ENCODE results near the gene BASP1.

BASP1 gene

GRCh38 chr5:17230808-17231525, 13.5 kb downstream of the BASP1 start:
- no peak overlapping the region for H3K9ac ChIP-seq (ENCODE audit: low read depth in 1 of 2, low read length in 2 of 2)
- no peaks in the 10 kb centered on the region for H3K4me1 ChIP-seq (ENCODE audit: control insufficient read depth in 2 of 2, insufficient read depth in 2 of 2, low read length in 2 of 2)
- H3K36me3 ChIP-seq (ENCODE audit: control insufficient read depth in 2 of 2, insufficient read depth in 2 of 2, low read length in 2 of 2): no peaks in the 10 kb centered on the region
- no peak overlapping the region for H3K27ac ChIP-seq (ENCODE audit: low read depth in 2 of 2, low read length in 2 of 2)
- no peaks in the 10 kb centered on the region for H3K9me3 ChIP-seq (ENCODE audit: control insufficient read depth in 2 of 2, low read length in 2 of 2)
- no peak overlapping the region for H3K4me3 ChIP-seq (ENCODE audit: low read length in 2 of 2)
- H3K27me3 ChIP-seq (ENCODE audit: control insufficient read depth in 2 of 2, insufficient read depth in 2 of 2, low read length in 2 of 2): no peaks in the 10 kb centered on the region

GRCh38 chr5:17232405-17232804, 15.0 kb downstream of the BASP1 start:
- Histone ChIP-seq H3K27ac (ENCODE audit: low read depth in 2 of 2, low read length in 2 of 2) (no peak overlapping the region), H3K9me3 (ENCODE audit: control insufficient read depth in 2 of 2, low read length in 2 of 2) (no peaks in the 10 kb centered on the region), H3K9ac (ENCODE audit: low read depth in 1 of 2, low read length in 2 of 2) (no peak overlapping the region), H3K4me3 (ENCODE audit: low read length in 2 of 2) (no peak overlapping the region), H3K4me1 (ENCODE audit: control insufficient read depth in 2 of 2, insufficient read depth in 2 of 2, low read length in 2 of 2) (no peaks in the 10 kb centered on the region), H3K36me3 (ENCODE audit: control insufficient read depth in 2 of 2, insufficient read depth in 2 of 2, low read length in 2 of 2) (no peaks in the 10 kb centered on the region), H3K27me3 (ENCODE audit: control insufficient read depth in 2 of 2, insufficient read depth in 2 of 2, low read length in 2 of 2) (no peaks in the 10 kb centered on the region)

- no peaks in the 10 kb centered on the region for H3K36me3 ChIP-seq (ENCODE audit: control insufficient read depth in 2 of 2, insufficient read depth in 2 of 2, low read length in 2 of 2)
Observed at GRCh38 chr5:17233488-17233887, 16.1 kb downstream of the BASP1 start.

GRCh38 chr5:17234374-17234773, 16.9 kb downstream of the BASP1 start:
- H3K27ac ChIP-seq (ENCODE audit: low read depth in 2 of 2, low read length in 2 of 2): no peak overlapping the region
- no peak overlapping the region for H3K4me3 ChIP-seq (ENCODE audit: low read length in 2 of 2)
- no peak overlapping the region for H3K9ac ChIP-seq (ENCODE audit: low read depth in 1 of 2, low read length in 2 of 2)
- no peaks in the 10 kb centered on the region for H3K4me1 ChIP-seq (ENCODE audit: control insufficient read depth in 2 of 2, insufficient read depth in 2 of 2, low read length in 2 of 2)
- H3K36me3 ChIP-seq (ENCODE audit: control insufficient read depth in 2 of 2, insufficient read depth in 2 of 2, low read length in 2 of 2): no peaks in the 10 kb centered on the region
- H3K9me3 ChIP-seq (ENCODE audit: control insufficient read depth in 2 of 2, low read length in 2 of 2): no peaks in the 10 kb centered on the region
- no peaks in the 10 kb centered on the region for H3K27me3 ChIP-seq (ENCODE audit: control insufficient read depth in 2 of 2, insufficient read depth in 2 of 2, low read length in 2 of 2)

More at GRCh38 chr5:17233488-17233887, 16.1 kb downstream of the BASP1 start:
- Histone ChIP-seq H3K4me1 (ENCODE audit: control insufficient read depth in 2 of 2, insufficient read depth in 2 of 2, low read length in 2 of 2) (no peaks in the 10 kb centered on the region), H3K27ac (ENCODE audit: low read depth in 2 of 2, low read length in 2 of 2) (no peak overlapping the region), H3K9me3 (ENCODE audit: control insufficient read depth in 2 of 2, low read length in 2 of 2) (no peaks in the 10 kb centered on the region), H3K27me3 (ENCODE audit: control insufficient read depth in 2 of 2, insufficient read depth in 2 of 2, low read length in 2 of 2) (no peaks in the 10 kb centered on the region), H3K9ac (ENCODE audit: low read depth in 1 of 2, low read length in 2 of 2) (no peak overlapping the region), H3K4me3 (ENCODE audit: low read length in 2 of 2) (no peak overlapping the region)

- Histone ChIP-seq H3K4me3 (ENCODE audit: low read length in 2 of 2) (no peak overlapping the region), H3K4me1 (ENCODE audit: control insufficient read depth in 2 of 2, insufficient read depth in 2 of 2, low read length in 2 of 2) (no peaks in the 10 kb centered on the region), H3K27me3 (ENCODE audit: control insufficient read depth in 2 of 2, insufficient read depth in 2 of 2, low read length in 2 of 2) (no peaks in the 10 kb centered on the region), H3K9ac (ENCODE audit: low read depth in 1 of 2, low read length in 2 of 2) (no peak overlapping the region), H3K27ac (ENCODE audit: low read depth in 2 of 2, low read length in 2 of 2) (no peak overlapping the region), H3K36me3 (ENCODE audit: control insufficient read depth in 2 of 2, insufficient read depth in 2 of 2, low read length in 2 of 2) (no peaks in the 10 kb centered on the region), H3K9me3 (ENCODE audit: control insufficient read depth in 2 of 2, low read length in 2 of 2) (no peaks in the 10 kb centered on the region)
Observed at GRCh38 chr5:17235731-17236330, 18.4 kb downstream of the BASP1 start.

- no peak overlapping the region for H3K27ac ChIP-seq (ENCODE audit: low read depth in 2 of 2, low read length in 2 of 2)
- H3K4me1 ChIP-seq (ENCODE audit: control insufficient read depth in 2 of 2, insufficient read depth in 2 of 2, low read length in 2 of 2): no peaks in the 10 kb centered on the region
- H3K27me3 ChIP-seq (ENCODE audit: control insufficient read depth in 2 of 2, insufficient read depth in 2 of 2, low read length in 2 of 2): no peaks in the 10 kb centered on the region
- no peaks in the 10 kb centered on the region for H3K9me3 ChIP-seq (ENCODE audit: control insufficient read depth in 2 of 2, low read length in 2 of 2)
- no peak overlapping the region for H3K4me3 ChIP-seq (ENCODE audit: low read length in 2 of 2)
- no peak overlapping the region for H3K9ac ChIP-seq (ENCODE audit: low read depth in 1 of 2, low read length in 2 of 2)
- H3K36me3 ChIP-seq (ENCODE audit: control insufficient read depth in 2 of 2, insufficient read depth in 2 of 2, low read length in 2 of 2): no peaks in the 10 kb centered on the region
Observed at GRCh38 chr5:17238521-17239041, 21.1 kb downstream of the BASP1 start.

GRCh38 chr5:17239953-17240352, 22.5 kb downstream of the BASP1 start:
- Histone ChIP-seq H3K27me3 (ENCODE audit: control insufficient read depth in 2 of 2, insufficient read depth in 2 of 2, low read length in 2 of 2) (no peaks in the 10 kb centered on the region), H3K27ac (ENCODE audit: low read depth in 2 of 2, low read length in 2 of 2) (no peak overlapping the region), H3K36me3 (ENCODE audit: control insufficient read depth in 2 of 2, insufficient read depth in 2 of 2, low read length in 2 of 2) (no peaks in the 10 kb centered on the region), H3K9me3 (ENCODE audit: control insufficient read depth in 2 of 2, low read length in 2 of 2) (no peaks in the 10 kb centered on the region), H3K4me1 (ENCODE audit: control insufficient read depth in 2 of 2, insufficient read depth in 2 of 2, low read length in 2 of 2) (no peaks in the 10 kb centered on the region), H3K4me3 (ENCODE audit: low read length in 2 of 2) (no peak overlapping the region), H3K9ac (ENCODE audit: low read depth in 1 of 2, low read length in 2 of 2) (no peak overlapping the region)

- no peak overlapping the region for H3K27ac ChIP-seq (ENCODE audit: low read depth in 2 of 2, low read length in 2 of 2)
- no peaks in the 10 kb centered on the region for H3K36me3 ChIP-seq (ENCODE audit: control insufficient read depth in 2 of 2, insufficient read depth in 2 of 2, low read length in 2 of 2)
- H3K4me1 ChIP-seq (ENCODE audit: control insufficient read depth in 2 of 2, insufficient read depth in 2 of 2, low read length in 2 of 2): no peaks in the 10 kb centered on the region
- H3K27me3 ChIP-seq (ENCODE audit: control insufficient read depth in 2 of 2, insufficient read depth in 2 of 2, low read length in 2 of 2): no peaks in the 10 kb centered on the region
- H3K4me3 ChIP-seq (ENCODE audit: low read length in 2 of 2): no peak overlapping the region
- H3K9ac ChIP-seq (ENCODE audit: low read depth in 1 of 2, low read length in 2 of 2): no peak overlapping the region
- H3K9me3 ChIP-seq (ENCODE audit: control insufficient read depth in 2 of 2, low read length in 2 of 2): no peaks in the 10 kb centered on the region
Observed at GRCh38 chr5:17240487-17240886, 23.1 kb downstream of the BASP1 start.

- Histone ChIP-seq H3K27me3 (ENCODE audit: control insufficient read depth in 2 of 2, insufficient read depth in 2 of 2, low read length in 2 of 2) (no peaks in the 10 kb centered on the region), H3K9me3 (ENCODE audit: control insufficient read depth in 2 of 2, low read length in 2 of 2) (no peaks in the 10 kb centered on the region), H3K4me1 (ENCODE audit: control insufficient read depth in 2 of 2, insufficient read depth in 2 of 2, low read length in 2 of 2) (no peaks in the 10 kb centered on the region), H3K9ac (ENCODE audit: low read depth in 1 of 2, low read length in 2 of 2) (no peak overlapping the region), H3K36me3 (ENCODE audit: control insufficient read depth in 2 of 2, insufficient read depth in 2 of 2, low read length in 2 of 2) (no peaks in the 10 kb centered on the region), H3K27ac (ENCODE audit: low read depth in 2 of 2, low read length in 2 of 2) (no peak overlapping the region), H3K4me3 (ENCODE audit: low read length in 2 of 2) (no peak overlapping the region)
Observed at GRCh38 chr5:17241635-17242034, 24.2 kb downstream of the BASP1 start.

GRCh38 chr5:17243287-17244063, 26.0 kb downstream of the BASP1 start:
- H3K9ac ChIP-seq (ENCODE audit: low read depth in 1 of 2, low read length in 2 of 2): no peak overlapping the region
- no peaks in the 10 kb centered on the region for H3K36me3 ChIP-seq (ENCODE audit: control insufficient read depth in 2 of 2, insufficient read depth in 2 of 2, low read length in 2 of 2)
- no peaks in the 10 kb centered on the region for H3K27me3 ChIP-seq (ENCODE audit: control insufficient read depth in 2 of 2, insufficient read depth in 2 of 2, low read length in 2 of 2)
- H3K27ac ChIP-seq (ENCODE audit: low read depth in 2 of 2, low read length in 2 of 2): no peak overlapping the region
- H3K4me1 ChIP-seq (ENCODE audit: control insufficient read depth in 2 of 2, insufficient read depth in 2 of 2, low read length in 2 of 2): no peaks in the 10 kb centered on the region
- no peaks in the 10 kb centered on the region for H3K9me3 ChIP-seq (ENCODE audit: control insufficient read depth in 2 of 2, low read length in 2 of 2)
- no peak overlapping the region for H3K4me3 ChIP-seq (ENCODE audit: low read length in 2 of 2)

All from mucosa of rectum (tissue), 2 donors.